A549 (cell line): Measurements from ENCODE around the gene TSR3.

Source experiments
- CHD4 ChIP-seq: fragments of 200-600 bp; sonication (generic); IDR thresholded peaks from 2 replicates; pipeline ENCODE4 v1.6.1; 2016; ENCODE audit warnings: antibody characterized with exemption, mild to moderate bottlenecking, borderline replicate concordance
- CTCF ChIP-seq: fragments of >200 bp; sonication (Bioruptor Twin); formaldehyde crosslinking; IDR thresholded peaks from 3 replicates; pipeline ENCODE4 v1.5.1; 2016
- HEYL ChIP-seq: fragments of 250-450 bp; sonication (Bioruptor Pico); IDR thresholded peaks from 2 replicates; pipeline ENCODE4 v1.8.0; 2021; ENCODE audit warnings: mild to moderate bottlenecking, moderate library complexity
- MAX ChIP-seq: IDR thresholded peaks from 2 replicates; pipeline ENCODE4 v1.6.1; 2012
- MYC ChIP-seq: IDR thresholded peaks from 2 replicates; pipeline ENCODE4 v1.6.1; 2012; ENCODE audit warnings: mild to moderate bottlenecking, inconsistent platforms, low read length, improper control_type of control experiment, borderline replicate concordance
- NFE2L2 ChIP-seq: fragments of 150-350 bp; conservative IDR thresholded peaks from 2 replicates; pipeline ENCODE4 v1.6.1; 2014; ENCODE audit warnings: low read length
- NPAS2 ChIP-seq: fragments of 250-450 bp; sonication (Bioruptor Pico); IDR thresholded peaks from 2 replicates; pipeline ENCODE4 v1.8.0; 2022; ENCODE audit warnings: mild to moderate bottlenecking, moderate library complexity, borderline replicate concordance
- POLR2A ChIP-seq: IDR thresholded peaks from 2 replicates; pipeline ENCODE4 v1.6.1; 2012; ENCODE audit warnings: mild to moderate bottlenecking, low read length
- REST ChIP-seq: fragments of 200-600 bp; sonication (generic); IDR thresholded peaks from 2 replicates; pipeline ENCODE4 v1.6.1; 2016; ENCODE audit warnings: antibody characterized with exemption, mild to moderate bottlenecking, moderate library complexity
- SMC3 ChIP-seq: fragments of >200 bp; sonication (Bioruptor Twin); formaldehyde crosslinking; IDR thresholded peaks from 3 replicates; pipeline ENCODE4 v1.6.1; 2018; ENCODE audit warnings: inconsistent platforms
- TF ChIP-seq, protein P1 (sequence below): fragments of 150-350 bp; IDR thresholded peaks from 2 replicates; pipeline ENCODE4 v1.6.1; 2014; ENCODE audit warnings: low read depth, mild to moderate bottlenecking, low read length

DNA sequence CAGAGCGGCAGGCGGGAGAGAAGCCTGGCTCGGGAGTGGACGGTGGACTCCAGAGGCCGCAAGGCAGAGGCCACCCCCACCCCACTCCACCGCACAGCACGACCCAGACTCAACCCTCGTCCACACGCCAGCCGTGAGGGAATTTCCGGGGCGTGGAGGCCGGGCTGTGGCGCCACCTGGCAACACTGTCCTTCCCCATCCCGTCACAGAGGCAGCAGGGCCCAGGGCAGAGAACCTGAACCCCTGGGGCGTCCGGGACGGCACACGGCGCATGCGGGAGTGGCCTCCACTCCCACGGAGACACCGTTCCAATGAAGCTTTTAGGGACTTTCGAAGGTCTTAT, 23.6 kb upstream of the TSR3 start:
- no peak for TF ChIP-seq CTCF
- TF ChIP-seq REST = no peak
- TF ChIP-seq NPAS2 (CRISPR knock-in tag) = no peak
- no peak for TF ChIP-seq NFE2L2
- TF ChIP-seq SMC3 = no peak
- TF ChIP-seq MYC = no peak
- no peak for TF ChIP-seq HEYL
- no peak for TF ChIP-seq MAX
- TF ChIP-seq CHD4 = no peak
- TF ChIP-seq, protein P1, sequence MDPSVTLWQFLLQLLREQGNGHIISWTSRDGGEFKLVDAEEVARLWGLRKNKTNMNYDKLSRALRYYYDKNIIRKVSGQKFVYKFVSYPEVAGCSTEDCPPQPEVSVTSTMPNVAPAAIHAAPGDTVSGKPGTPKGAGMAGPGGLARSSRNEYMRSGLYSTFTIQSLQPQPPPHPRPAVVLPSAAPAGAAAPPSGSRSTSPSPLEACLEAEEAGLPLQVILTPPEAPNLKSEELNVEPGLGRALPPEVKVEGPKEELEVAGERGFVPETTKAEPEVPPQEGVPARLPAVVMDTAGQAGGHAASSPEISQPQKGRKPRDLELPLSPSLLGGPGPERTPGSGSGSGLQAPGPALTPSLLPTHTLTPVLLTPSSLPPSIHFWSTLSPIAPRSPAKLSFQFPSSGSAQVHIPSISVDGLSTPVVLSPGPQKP = no peak
- TF ChIP-seq POLR2A = no peak
